SW480 (cell line): ENCODE data around the gene BOC.

Experiments
- DNase-seq: peaks from one replicate; pipeline ENCODE4 v3.0.0-alpha.2; 2016; ENCODE audit warnings: low spot score

Gene BOC

GRCh38 chr3:113287803-113288648 lies 76.7 kb downstream of the BOC start:
- DNase-seq = peak; percentile 50

- DNase-seq = no peak
These were observed 77.5 kb downstream of the BOC start for GRCh38 chr3:113288881-113289280.

GRCh38 chr3:113291572-113291971 lies 80.2 kb downstream of the BOC start:
- no peak for DNase-seq

GRCh38 chr3:113292933-113293332 lies 81.6 kb downstream of the BOC start:
- no peak for DNase-seq

- no peak for DNase-seq
These were observed 82.0 kb downstream of the BOC start for GRCh38 chr3:113293348-113293747.

- no peak for DNase-seq
These were observed 84.1 kb downstream of the BOC start for GRCh38 chr3:113295463-113295862.

GRCh38 chr3:113297287-113297686 lies 85.9 kb downstream of the BOC start:
- no peak for DNase-seq

- no peak for DNase-seq
These were observed 86.5 kb downstream of the BOC start for GRCh38 chr3:113297841-113298240.

- no peak for DNase-seq
These were observed 89.2 kb downstream of the BOC start for GRCh38 chr3:113300596-113300995.

GRCh38 chr3:113304102-113304501 lies 92.7 kb downstream of the BOC start:
- DNase-seq = no peak

GRCh38 chr3:113304856-113305540 lies 93.6 kb downstream of the BOC start:
- DNase-seq = no peak

GRCh38 chr3:113310960-113311359 lies 99.6 kb downstream of the BOC start:
- DNase-seq = no peak

GRCh38 chr3:113312416-113312815 lies 101.1 kb downstream of the BOC start:
- no peak for DNase-seq

- DNase-seq = no peak
These were observed 103.6 kb downstream of the BOC start for GRCh38 chr3:113314923-113315322.

- no peak for DNase-seq
These were observed 118.4 kb downstream of the BOC start for GRCh38 chr3:113329757-113330156.

- no peak for DNase-seq
These were observed 119.4 kb downstream of the BOC start for GRCh38 chr3:113330742-113331141.

GRCh38 chr3:113331187-113331586 lies 119.8 kb downstream of the BOC start:
- no peak for DNase-seq
